Naive thymus-derived CD8-positive, alpha-beta T cell (primary cell): ENCODE measurements around the gene RASL11B. TPM values are rescaled to one million over a fixed set of nuclear protein-coding genes. Genes with fewer than 3 reads are reported as not detected.

Experiments
- ATAC-seq, 2 donors: fragments of 150-1000 bp; cut with Tn5 transposase in 1 of 2; sonication (Bioruptor Pico), chemical (Tn5 transposase) in 1 of 2; 1 replicate in 1 of 2; 2 replicates in 1 of 2; pipeline ENCODE4 v1.10.0; 2021; ENCODE audit warnings: mild to moderate bottlenecking in 2 of 2, moderate library complexity in 2 of 2
- POLR2A ChIA-PET: fragments of 350-600 bp; sonication (Branson Sonifier 250); formaldehyde crosslinking; loops from one replicate; lab custom pipeline; 2021; ENCODE audit warnings: antibody characterized with exemption; lab: Charles Lee
- DNase-seq, 10 donors: peaks; one replicate each; pipeline versions ENCODE4 v3.0.0 to v3.0.0-alpha.2; 2020 to 2022
- H3K27ac Mint-ChIP-seq, 10 donors: one replicate each; pipeline ENCODE4 v1.8.0; 2020 to 2022; ENCODE audit warnings: mild to moderate bottlenecking in 10 of 10, mixed read lengths in 10 of 10, moderate library complexity in 4 of 10, inconsistent platforms in 1 of 10
- H3K27me3 Mint-ChIP-seq, 5 donors: one replicate each; pipeline ENCODE4 v1.8.0; 2021 to 2022; ENCODE audit warnings: mixed read lengths in 5 of 5
- H3K36me3 Mint-ChIP-seq, 3 donors: one replicate each; pipeline ENCODE4 v1.8.0; 2020 to 2022; ENCODE audit warnings: mixed read lengths in 3 of 3, mild to moderate bottlenecking in 2 of 3, inconsistent platforms in 1 of 3
- H3K4me1 Mint-ChIP-seq, 4 donors: one replicate each; pipeline ENCODE4 v1.8.0; 2021 to 2022; ENCODE audit warnings: mixed read lengths in 4 of 4
- H3K4me3 Mint-ChIP-seq, 10 donors: one replicate each; pipeline ENCODE4 v1.8.0; 2020 to 2022; ENCODE audit warnings: mild to moderate bottlenecking in 10 of 10, mixed read lengths in 10 of 10, moderate library complexity in 6 of 10, inconsistent platforms in 1 of 10
- H3K9me3 Mint-ChIP-seq, 9 donors: one replicate each; pipeline ENCODE4 v1.8.0; 2020 to 2022; ENCODE audit warnings: mixed read lengths in 9 of 9, mild to moderate bottlenecking in 3 of 9, inconsistent platforms in 1 of 9, moderate library complexity in 1 of 9
- polyA plus RNA-seq, 3 donors: library from polyadenylated mRNA; unstranded; fragments of 300-500 nt; fragmentation: Illumina TruSeq; gene quantifications; one replicate each; pipeline ENCODE4 v1.2.3, GENCODE V29; 2021
- total RNA-seq, 8 experiments: library from RNA in 2 of 8; stranded (reverse) in 2 of 8; gene quantifications; one replicate each; pipeline ENCODE4 v1.2.3 and lab custom pipeline; 2021 to 2026

The RASL11B gene
- total and polyA plus RNA-seq, 5 experiments from 2014 or later: 0.15 to 0.73 (median 0.41) TPM

DNA sequence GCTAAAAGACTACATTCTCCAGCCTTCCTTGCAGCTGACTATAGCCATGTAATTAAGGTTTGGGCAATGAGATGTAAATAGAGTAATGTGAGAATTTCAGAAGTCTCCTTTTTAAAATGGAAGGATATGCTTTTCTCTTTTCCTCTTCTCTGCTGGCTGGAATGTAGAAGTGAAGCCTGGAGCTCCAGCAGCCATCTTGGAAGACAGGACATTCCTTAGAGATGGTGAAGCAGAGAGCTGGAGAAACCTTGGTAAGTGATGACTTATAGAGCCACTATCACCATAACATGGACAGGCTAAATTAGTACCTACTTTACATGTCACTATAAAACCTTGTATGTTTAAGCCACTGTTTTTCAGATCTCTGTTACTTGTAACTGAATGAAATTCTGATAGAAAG lies 48.0 kb downstream of the RASL11B start:
- POLR2A ChIA-PET: no interaction called here
- no peak overlapping the region for H3K27ac Mint-ChIP-seq
- no peak for ATAC-seq

GRCh38 chr4:52911684-52912294 lies 49.7 kb downstream of the RASL11B start:
- DNase-seq (peak; percentile 17 to 80 (median 45)), ATAC-seq (peak in 1 of 2 donors; percentile 51)
- H3K27me3 Mint-ChIP-seq: no peaks in the 10 kb centered on the region
- POLR2A ChIA-PET: no interaction called here
- no peak overlapping the region for H3K4me3 Mint-ChIP-seq
- peaks cover 0 to 7% (median under 1%) of the 10 kb centered on the region in 4 donors for H3K4me1 Mint-ChIP-seq
- H3K9me3 Mint-ChIP-seq: no peaks in the 10 kb centered on the region
- H3K27ac Mint-ChIP-seq: no peak overlapping the region
- peaks cover 11 to 20% (median 18%) of the 10 kb centered on the region in 3 donors for H3K36me3 Mint-ChIP-seq

More for the DNA sequence above, 48.0 kb downstream of the RASL11B start:
- Mint-ChIP-seq H3K4me1 (peaks cover 0 to 7% (median under 1%) of the 10 kb centered on the region in 4 donors), H3K27me3 (no peaks in the 10 kb centered on the region), H3K9me3 (no peaks in the 10 kb centered on the region), H3K36me3 (peaks cover 25 to 36% (median 29%) of the 10 kb centered on the region in 3 donors), H3K4me3 (no peak overlapping the region)
- no peak for DNase-seq

DNA sequence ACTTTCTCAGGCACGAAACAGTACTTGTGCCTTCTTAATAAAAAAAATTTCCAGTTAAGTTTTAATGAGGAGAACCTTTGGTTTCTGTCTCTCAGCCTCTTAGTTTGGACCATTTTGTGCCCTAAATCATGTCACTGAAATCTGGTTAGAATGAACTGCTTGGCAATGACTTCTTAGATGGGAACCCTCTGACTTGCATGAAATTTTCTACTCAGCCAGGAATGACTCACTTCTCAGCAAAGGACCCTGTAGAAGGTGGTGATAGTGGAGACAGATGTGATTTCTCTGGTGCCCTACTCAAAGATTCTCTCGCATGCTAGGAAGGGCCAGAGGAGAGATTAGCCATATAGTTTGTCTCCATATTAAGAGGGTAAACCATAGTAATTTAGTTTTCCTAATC lies 50.5 kb downstream of the RASL11B start:
- no peak overlapping the region for H3K27ac Mint-ChIP-seq
- DNase-seq (no peak), ATAC-seq (no peak)
- H3K9me3 Mint-ChIP-seq: no peaks in the 10 kb centered on the region
- POLR2A ChIA-PET: no interaction called here
- no peak overlapping the region for H3K4me3 Mint-ChIP-seq
- peaks cover 3 to 12% (median 10%) of the 10 kb centered on the region in 3 donors for H3K36me3 Mint-ChIP-seq
- no peaks in the 10 kb centered on the region for H3K27me3 Mint-ChIP-seq
- H3K4me1 Mint-ChIP-seq: peaks cover 0 to 7% (median under 1%) of the 10 kb centered on the region in 4 donors

DNA sequence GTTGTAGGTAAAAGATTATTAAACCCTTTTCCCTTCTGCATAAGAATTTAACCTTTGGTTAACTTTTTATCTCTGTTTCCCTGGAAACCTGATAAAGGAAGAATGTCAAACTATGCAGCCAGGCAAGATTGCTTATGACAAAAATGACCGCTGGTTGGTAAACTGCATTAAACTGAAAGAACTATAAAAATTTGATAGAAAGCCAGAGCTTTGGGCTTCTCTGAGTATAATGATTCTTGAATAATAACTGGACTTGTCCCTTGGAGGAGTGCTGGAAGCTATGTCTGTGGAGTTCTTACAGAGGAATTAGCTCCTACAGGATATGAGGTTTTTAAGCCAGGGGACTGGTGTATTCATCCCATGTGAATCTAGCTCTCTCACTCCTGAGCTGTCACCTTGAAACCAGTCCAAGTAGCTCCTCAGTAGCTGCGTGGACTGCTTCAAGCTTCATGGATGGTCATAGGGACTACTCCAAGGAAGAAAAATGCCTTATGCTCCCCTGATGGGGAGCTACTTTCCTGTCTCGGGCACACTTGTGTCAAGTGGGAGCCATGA lies 52.0 kb downstream of the RASL11B start:
- no peaks in the 10 kb centered on the region for H3K27me3 Mint-ChIP-seq
- H3K36me3 Mint-ChIP-seq: peaks cover 0 to 14% (median 0%) of the 10 kb centered on the region in 3 donors
- no peaks in the 10 kb centered on the region for H3K9me3 Mint-ChIP-seq
- H3K4me1 Mint-ChIP-seq: peaks cover 0 to 7% (median under 1%) of the 10 kb centered on the region in 4 donors
- no peak overlapping the region for H3K4me3 Mint-ChIP-seq
- H3K27ac Mint-ChIP-seq: no peak overlapping the region
- DNase-seq (no peak), ATAC-seq (no peak)
- POLR2A ChIA-PET: no interaction called here

- Mint-ChIP-seq H3K9me3 (no peaks in the 10 kb centered on the region), H3K27ac (no peak overlapping the region), H3K4me1 (peaks cover 0 to 7% (median under 1%) of the 10 kb centered on the region in 4 donors), H3K27me3 (no peaks in the 10 kb centered on the region), H3K4me3 (no peak overlapping the region), H3K36me3 (peaks cover 0 to 20% (median 3%) of the 10 kb centered on the region in 3 donors)
- ATAC-seq (no peak), DNase-seq (no peak)
- POLR2A ChIA-PET: no interaction called here
Measured at GRCh38 chr4:52915191-52915590, 53.1 kb downstream of the RASL11B start.

- no peak for ATAC-seq
- peaks cover 0 to 7% (median under 1%) of the 10 kb centered on the region in 4 donors for H3K4me1 Mint-ChIP-seq
- POLR2A ChIA-PET: no interaction called here
- peak overlapping the region in 2 of 10 donors; percentile 9 to 17 for H3K27ac Mint-ChIP-seq
- DNase-seq: no peak
- no peaks in the 10 kb centered on the region for H3K9me3 Mint-ChIP-seq
- H3K27me3 Mint-ChIP-seq: no peaks in the 10 kb centered on the region
- no peak overlapping the region for H3K4me3 Mint-ChIP-seq
- H3K36me3 Mint-ChIP-seq: peaks cover 0 to 25% (median 8%) of the 10 kb centered on the region in 3 donors
Measured at GRCh38 chr4:52915730-52916300, 53.7 kb downstream of the RASL11B start.

Other genes with a start within 250 kb of the RASL11B start
- 1 to 10 TPM; 2.7 to 3.9 TPM for gene USP46, start 203.0 kb upstream of the RASL11B start, total RNA-seq
- gene USP46, start 203.0 kb upstream of the RASL11B start, polyA plus RNA-seq: under 1 TPM in 2 of 3 donors, not detected in 1; 0.24 to 0.28 TPM
- gene ERVMER34-1, start 110.9 kb upstream of the RASL11B start, total RNA-seq: not detected
- gene ERVMER34-1, start 110.9 kb upstream of the RASL11B start, polyA plus RNA-seq: not detected